H1 (cell line): ENCODE measurements around the gene GRIK4. TPM values are rescaled to one million over a fixed set of nuclear protein-coding genes. Genes with fewer than 3 reads are reported as not detected.

Experiments
- CTCF ChIA-PET: fragments of 300-600 bp; sonication (Branson Sonifier 250); formaldehyde crosslinking; loops from one replicate; lab custom pipeline; 2021; ENCODE audit not compliant: partially characterized antibody; lab: Charles Lee
- POLR2A ChIA-PET: fragments of 300-600 bp; sonication (Branson Sonifier 250); formaldehyde crosslinking; loops from one replicate; lab custom pipeline; 2021; ENCODE audit warnings: inconsistent platforms; ENCODE audit not compliant: partially characterized antibody; lab: Charles Lee
- DNase-seq, 2 experiments: peaks; one replicate each; pipeline versions ENCODE4 v3.0.0 to v3.0.0-alpha.2; 2010 to 2022; ENCODE audit warnings: low spot score in 2 of 2, low read depth in 1 of 2, mixed read lengths in 1 of 2
- FAIRE-seq: peaks from 2 replicates; lab custom pipeline; 2011; peaks lifted over from hg19 to GRCh38; lab: Jason Lieb, UNC
- H2AFZ ChIP-seq: 2 replicates; pipeline ENCODE4 v1.8.1; 2012; ENCODE audit warnings: low read length, inconsistent platforms
- H2AK5ac ChIP-seq: 2 replicates; pipeline ENCODE4 v1.6.1; 2013; ENCODE audit warnings: low read depth, low read length
- H2BK120ac ChIP-seq: replicated peaks from 2 replicates; pipeline ENCODE3; 2013; ENCODE audit warnings: low read depth, low read length, inconsistent platforms
- H2BK12ac ChIP-seq: 2 replicates; pipeline ENCODE4 v1.6.1; 2013; ENCODE audit warnings: low read depth, low read length
- H2BK15ac ChIP-seq: 2 replicates; pipeline ENCODE4 v1.6.1; 2013; ENCODE audit warnings: low read length
- H2BK20ac ChIP-seq: 2 replicates; pipeline ENCODE4 v1.6.1; 2013; ENCODE audit warnings: low read length
- H2BK5ac ChIP-seq: 2 replicates; pipeline ENCODE4 v1.6.1; 2013; ENCODE audit warnings: low read depth, low read length
- H3K14ac ChIP-seq: 2 replicates; pipeline ENCODE4 v1.6.1; 2013; ENCODE audit warnings: inconsistent platforms; ENCODE audit not compliant: insufficient read length
- H3K18ac ChIP-seq: 2 replicates; pipeline ENCODE4 v1.6.1; 2013; ENCODE audit warnings: low read length; ENCODE audit errors: extremely low read depth
- H3K23ac ChIP-seq: 2 replicates; pipeline ENCODE4 v1.6.1; 2013; ENCODE audit warnings: inconsistent platforms; ENCODE audit not compliant: insufficient read length
- H3K23me2 ChIP-seq: 2 replicates; pipeline ENCODE4 v1.6.1; 2013; ENCODE audit warnings: low read depth, low read length
- H3K27ac ChIP-seq: 2 replicates; pipeline ENCODE4 v1.6.1; 2011; ENCODE audit warnings: low read depth, low read length, inconsistent platforms
- H3K27me3 ChIP-seq, 4 experiments: replicated peaks in 1 of 4; 1 replicate in 1 of 4; 2 replicates in 3 of 4; pipeline versions ENCODE4 v1.6.1 to v1.8.1; 2011 to 2013; ENCODE audit warnings: low read length in 3 of 4, mild to moderate bottlenecking in 3 of 4, inconsistent platforms in 2 of 4, mixed read lengths in 2 of 4, moderate library complexity in 1 of 4; ENCODE audit not compliant: control insufficient read depth in 3 of 4, insufficient read depth in 3 of 4; ENCODE audit errors: extremely low read depth in 1 of 4
- H3K36me3 ChIP-seq, 4 experiments: 2 replicates each; pipeline versions ENCODE4 v1.6.1 to v1.8.1; 2011 to 2013; ENCODE audit warnings: mild to moderate bottlenecking in 4 of 4, low read length in 3 of 4, moderate library complexity in 2 of 4, control low read depth in 1 of 4, inconsistent platforms in 1 of 4; ENCODE audit not compliant: insufficient read depth in 4 of 4, control insufficient read depth in 2 of 4
- H3K4ac ChIP-seq: replicated peaks from 2 replicates; pipeline ENCODE3; 2013; ENCODE audit warnings: low read length, low read depth, mixed read lengths, inconsistent platforms; ENCODE audit not compliant: insufficient read length
- H3K4me1 ChIP-seq, 4 experiments: replicated peaks in 1 of 4; 1 replicate in 1 of 4; 2 replicates in 3 of 4; pipeline versions ENCODE4 v1.6.1 to v1.8.1; 2011 to 2013; ENCODE audit warnings: low read length in 3 of 4, inconsistent platforms in 2 of 4, mixed read lengths in 1 of 4; ENCODE audit not compliant: insufficient read depth in 4 of 4, control insufficient read depth in 3 of 4
- H3K4me2 ChIP-seq, 2 experiments: 2 replicates each; pipeline versions ENCODE4 v1.6.1 to v1.8.1; 2011 to 2013; ENCODE audit warnings: low read depth in 2 of 2, low read length in 2 of 2, control low read depth in 1 of 2, inconsistent platforms in 1 of 2, mild to moderate bottlenecking in 1 of 2; ENCODE audit not compliant: insufficient read depth in 1 of 2
- H3K4me3 ChIP-seq, 4 experiments: fragments of 200-600, 300-600 bp in 1 of 4; sonication (generic), shearing (Covaris generic), sonication (Bioruptor Twin) in 1 of 4; 2 replicates each; pipeline versions ENCODE4 v1.5.1 to v1.8.1; 2011 to 2016; ENCODE audit warnings: low read length in 4 of 4, low read depth in 3 of 4, control low read depth in 2 of 4, inconsistent platforms in 2 of 4, mild to moderate bottlenecking in 2 of 4, mixed read lengths in 1 of 4, moderate library complexity in 1 of 4; ENCODE audit not compliant: insufficient read depth in 2 of 4; ENCODE audit errors: extremely low read depth in 1 of 4
- H3K56ac ChIP-seq: replicated peaks from 2 replicates; pipeline ENCODE3; 2013; ENCODE audit warnings: low read depth, mild to moderate bottlenecking, mixed read lengths, low read length, inconsistent platforms; ENCODE audit not compliant: insufficient read length
- H3K79me1 ChIP-seq: 2 replicates; pipeline ENCODE4 v1.6.1; 2013; ENCODE audit warnings: low read depth, low read length, control low read depth
- H3K79me2 ChIP-seq, 2 experiments: 2 replicates each; pipeline versions ENCODE4 v1.6.1 to v1.8.1; 2012 to 2013; ENCODE audit warnings: low read length in 2 of 2, mild to moderate bottlenecking in 2 of 2, inconsistent platforms in 1 of 2; ENCODE audit not compliant: insufficient read depth in 2 of 2, control insufficient read depth in 1 of 2
- H3K9ac ChIP-seq, 4 experiments: replicated peaks in 1 of 4; 1 replicate in 1 of 4; 2 replicates in 3 of 4; pipeline versions ENCODE4 v1.6.1 to v1.8.1; 2011 to 2013; ENCODE audit warnings: low read depth in 3 of 4, low read length in 3 of 4, control low read depth in 2 of 4, mild to moderate bottlenecking in 2 of 4, moderate library complexity in 2 of 4, inconsistent platforms in 1 of 4; ENCODE audit errors: extremely low read depth in 1 of 4
- H3K9me3 ChIP-seq, 2 experiments: 2 replicates each; pipeline versions ENCODE4 v1.6.1 to v1.8.1; 2012 to 2013; ENCODE audit warnings: mild to moderate bottlenecking in 2 of 2, moderate library complexity in 2 of 2, control low read depth in 1 of 2, inconsistent platforms in 1 of 2, low read depth in 1 of 2, low read length in 1 of 2, mixed read lengths in 1 of 2; ENCODE audit not compliant: insufficient read depth in 2 of 2
- H4K20me1 ChIP-seq, 2 experiments: replicated peaks in 1 of 2; 2 replicates each; pipeline versions ENCODE3 to v1.8.1; 2011 to 2013; ENCODE audit warnings: inconsistent platforms in 2 of 2, low read length in 2 of 2, mild to moderate bottlenecking in 1 of 2; ENCODE audit not compliant: insufficient read depth in 2 of 2, control insufficient read depth in 1 of 2
- H4K5ac ChIP-seq: 2 replicates; pipeline ENCODE4 v1.6.1; 2013; ENCODE audit warnings: low read length, low read depth, mixed read lengths, inconsistent platforms; ENCODE audit not compliant: insufficient read length
- H4K8ac ChIP-seq: 2 replicates; pipeline ENCODE4 v1.8.0; 2013; ENCODE audit warnings: mild to moderate bottlenecking, moderate library complexity, low read length, inconsistent platforms; ENCODE audit not compliant: insufficient read depth; ENCODE audit errors: extremely low read depth
- H4K91ac ChIP-seq: replicated peaks from 2 replicates; pipeline ENCODE3; 2013; ENCODE audit warnings: low read length, mixed read lengths, inconsistent platforms; ENCODE audit not compliant: insufficient read length
- MAFK ChIP-seq: IDR thresholded peaks from 2 replicates; pipeline ENCODE4 v1.6.1; 2012; ENCODE audit warnings: low read depth, mild to moderate bottlenecking, improper control_type of control experiment, low read length
- SIN3A ChIP-seq, 2 experiments: IDR thresholded peaks in 1 of 2; conservative IDR thresholded peaks in 1 of 2; 2 replicates each; pipeline ENCODE4 v1.6.1; 2011 to 2012; ENCODE audit warnings: low read length in 2 of 2, improper control_type of control experiment in 1 of 2, low read depth in 1 of 2, mild to moderate bottlenecking in 1 of 2
- SP2 ChIP-seq: IDR thresholded peaks from 2 replicates; pipeline ENCODE4 v1.6.1; 2012; ENCODE audit warnings: mild to moderate bottlenecking, low read length, inconsistent platforms
- SUZ12 ChIP-seq: fragments of 200-600 bp; sonication (generic); IDR thresholded peaks from 2 replicates; pipeline ENCODE4 v1.6.1; 2012; ENCODE audit warnings: mild to moderate bottlenecking, inconsistent platforms, low read length, moderate library complexity, mixed read lengths
- TAF1 ChIP-seq: IDR thresholded peaks from 2 replicates; pipeline ENCODE4 v1.6.1; 2011; ENCODE audit warnings: mild to moderate bottlenecking, low read depth, low read length
- WGBS, 2 experiments: shearing (Covaris generic) in 1 of 2; methylation state at CpG; one replicate each; pipeline versions ENCODE4 v1.1.6 to v1.1.7; 2013 to 2015; ENCODE audit warnings: low lambda C conversion rate in 2 of 2, mixed read lengths in 2 of 2, inconsistent platforms in 1 of 2, low coverage in 1 of 2, missing lambda C conversion rate in 1 of 2; ENCODE audit not compliant: insufficient replicate concordance in 2 of 2, insufficient coverage in 1 of 2, insufficient read length in 1 of 2; ENCODE audit errors: extremely low coverage in 1 of 2, missing lambda C conversion rate in 1 of 2; 5-methylcytosine and 5-hydroxymethylcytosine counted together
- polyA plus RNA-seq, 7 experiments: library from polyadenylated mRNA; depleted of rRNA in 3 of 7; stranded (reverse) in 5 of 7; unstranded in 2 of 7; fragments of >200 nt in 5 of 7; fragments of 200-250 nt in 2 of 7; gene quantifications; 1 replicate in 5 of 7; 2 replicates in 1 of 7; 4 replicates in 1 of 7; pipeline versions ENCODE4 v1.2.1 to v1.2.3, GENCODE V29; 2011 to 2013; ENCODE audit warnings: missing spikeins in 2 of 7, mixed read lengths in 2 of 7
- total RNA-seq: library from RNA; stranded (reverse); fragmentation: NEBNext Ultra II Directional; extraction: Animal tissue kit (Norgen Biotek cat#: 25700); gene quantifications from 2 replicates; pipeline ENCODE4 v1.2.1, GENCODE V29; 2021
- TF ChIP-seq, protein P1 (sequence below): IDR thresholded peaks from 2 replicates; pipeline ENCODE4 v1.6.1; 2012; ENCODE audit warnings: low read length, inconsistent platforms

The GRIK4 gene
- total and polyA plus RNA-seq, 2 of the 8 experiments (the other 6 are each of a cell fraction or from before 2014, with no cell fraction given): 1.2 to 2.9 TPM

DNA sequence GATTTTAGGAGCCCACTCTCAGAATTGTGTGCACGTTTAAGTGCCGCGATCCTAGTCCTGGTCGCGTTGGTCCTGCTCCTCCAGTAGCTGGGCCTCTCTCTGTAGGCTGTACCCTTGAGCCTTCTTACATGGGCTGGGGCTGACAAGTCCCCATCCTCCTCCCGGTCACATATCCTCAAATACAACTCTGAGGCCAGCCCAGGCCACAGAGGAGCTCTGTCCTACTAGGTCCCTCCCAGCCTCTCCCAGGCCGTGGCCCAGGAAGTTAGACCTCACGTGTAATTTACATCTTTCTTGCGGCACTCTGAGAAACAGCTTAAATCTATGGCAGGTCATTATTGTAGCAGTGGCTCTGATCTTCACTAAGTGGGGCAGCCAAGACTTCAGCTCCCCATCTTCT lies 305.2 kb downstream of the GRIK4 start:
- DNase-seq (no peak), FAIRE-seq (no peak)
- no peak overlapping the region for H2BK120ac ChIP-seq
- no peak overlapping the region for H2BK5ac ChIP-seq
- ChIA-PET POLR2A (no interaction called here), CTCF (interaction anchor here (0.5 to 3.4 kb wide), 8 partner anchors 10 to 449 kb away, joined by 3 to 24 read pairs (median 6); no protein-coding TSS in a partner anchor)
- no peak overlapping the region for H2BK12ac ChIP-seq
- H2AFZ ChIP-seq: no peak overlapping the region
- H3K9ac ChIP-seq: no peak overlapping the region
- no peaks in the 10 kb centered on the region for H3K79me2 ChIP-seq
- no peak overlapping the region for H3K18ac ChIP-seq
- no peak overlapping the region for H3K4ac ChIP-seq
- no peak overlapping the region for H2BK15ac ChIP-seq
- H3K4me1 ChIP-seq: no peaks in the 10 kb centered on the region
- no peak overlapping the region for H3K23ac ChIP-seq
- H4K8ac ChIP-seq: no peak overlapping the region
- no peak overlapping the region for H3K27ac ChIP-seq
- H3K4me2 ChIP-seq: no peak overlapping the region
- H3K27me3 ChIP-seq: no peaks in the 10 kb centered on the region
- H2BK20ac ChIP-seq: no peak overlapping the region
- H4K20me1 ChIP-seq: no peaks in the 10 kb centered on the region
- WGBS, 2 experiments: 96% methylated on average over 9 of the region's 9 CpGs; no CpG with 5 or more reads in 1 of the 2 experiments
- no peak overlapping the region for H3K14ac ChIP-seq
- no peak overlapping the region for H2AK5ac ChIP-seq
- H3K36me3 ChIP-seq: no peaks in the 10 kb centered on the region
- no peak overlapping the region for H4K5ac ChIP-seq
- H3K79me1 ChIP-seq: no peaks in the 10 kb centered on the region
- no peaks in the 10 kb centered on the region; the same call in 1 of the 2 replicates for H3K23me2 ChIP-seq
- no peak overlapping the region for H3K4me3 ChIP-seq
- H3K56ac ChIP-seq: no peak overlapping the region
- H4K91ac ChIP-seq: no peak overlapping the region
- H3K9me3 ChIP-seq: no peaks in the 10 kb centered on the region
- TF ChIP-seq, protein P1, sequence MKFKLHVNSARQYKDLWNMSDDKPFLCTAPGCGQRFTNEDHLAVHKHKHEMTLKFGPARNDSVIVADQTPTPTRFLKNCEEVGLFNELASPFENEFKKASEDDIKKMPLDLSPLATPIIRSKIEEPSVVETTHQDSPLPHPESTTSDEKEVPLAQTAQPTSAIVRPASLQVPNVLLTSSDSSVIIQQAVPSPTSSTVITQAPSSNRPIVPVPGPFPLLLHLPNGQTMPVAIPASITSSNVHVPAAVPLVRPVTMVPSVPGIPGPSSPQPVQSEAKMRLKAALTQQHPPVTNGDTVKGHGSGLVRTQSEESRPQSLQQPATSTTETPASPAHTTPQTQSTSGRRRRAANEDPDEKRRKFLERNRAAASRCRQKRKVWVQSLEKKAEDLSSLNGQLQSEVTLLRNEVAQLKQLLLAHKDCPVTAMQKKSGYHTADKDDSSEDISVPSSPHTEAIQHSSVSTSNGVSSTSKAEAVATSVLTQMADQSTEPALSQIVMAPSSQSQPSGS: no peak
- TF ChIP-seq SIN3A (conservative IDR thresholded peaks at IDR 0.05 in 1 of 2, IDR thresholded peaks at IDR 0.05 in 1 of 2; ENCODE audit: low read depth in 1 of 2, low read length in 2 of 2) (no peak), TAF1 (no peak), SUZ12 (no peak), MAFK (no peak), SP2 (no peak)
